ENCODE results near the gene KRTAP5-11. TPM values are rescaled to one million over a fixed set of nuclear protein-coding genes. Genes with fewer than 3 reads are reported as not detected.

Gene KRTAP5-11, protein sequence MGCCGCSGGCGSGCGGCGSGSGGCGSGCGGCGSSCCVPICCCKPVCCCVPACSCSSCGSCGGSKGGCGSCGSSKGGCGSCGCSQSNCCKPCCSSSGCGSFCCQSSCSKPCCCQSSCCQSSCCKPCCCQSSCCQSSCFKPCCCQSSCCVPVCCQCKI
- not detected for total RNA-seq

DNA sequence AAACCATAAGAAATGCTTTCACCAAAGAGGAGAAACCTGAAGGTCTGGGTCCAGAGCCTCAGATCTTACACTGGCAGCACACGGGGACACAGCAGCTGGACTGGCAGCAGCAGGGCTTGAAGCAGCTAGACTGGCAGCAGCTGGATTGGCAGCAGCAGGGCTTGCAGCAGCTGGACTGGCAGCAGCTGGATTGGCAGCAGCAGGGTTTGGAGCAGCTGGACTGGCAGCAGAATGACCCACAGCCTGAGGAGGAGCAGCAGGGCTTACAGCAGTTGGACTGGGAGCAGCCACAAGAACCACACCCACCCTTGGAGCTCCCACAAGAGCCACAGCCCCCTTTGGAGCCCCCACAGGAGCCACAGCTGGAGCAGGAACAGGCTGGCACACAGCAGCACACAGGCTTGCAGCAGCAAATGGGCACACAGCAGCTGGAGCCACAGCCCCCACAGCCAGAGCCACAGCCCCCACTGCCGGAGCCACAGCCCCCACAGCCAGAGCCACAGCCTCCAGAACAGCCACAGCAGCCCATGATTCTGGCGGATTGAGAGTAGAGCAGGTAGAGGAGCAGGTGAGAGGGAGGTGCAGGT is at the start of gene KRTAP5-11:
KRTAP5-11 (minus strand) TSS at position 567 of the 587 bp plus-strand sequence; CDS start at position 529, 38 bp downstream.

DNA sequence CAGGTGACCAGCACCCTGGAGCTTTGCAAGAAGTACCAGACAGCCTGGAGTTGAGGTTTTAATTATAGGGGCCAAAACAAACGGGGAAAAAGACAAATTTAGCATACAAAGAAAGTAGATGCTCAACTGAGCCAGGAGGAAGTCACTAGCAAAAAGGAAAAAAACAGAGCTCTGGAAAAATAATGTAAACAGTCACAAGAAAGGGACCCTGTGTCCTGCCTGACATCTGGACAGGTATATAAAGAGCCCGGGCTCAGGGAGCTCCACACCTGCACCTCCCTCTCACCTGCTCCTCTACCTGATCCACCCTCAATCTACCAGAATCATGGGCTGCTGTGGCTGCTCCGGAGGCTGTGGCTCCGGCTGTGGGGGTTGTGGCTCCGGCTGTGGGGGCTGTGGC is 17.4 kb downstream of the KRTAP5-11 start, which contains the start of gene KRTAP5-10:
KRTAP5-10 (plus strand) TSS at position 301 of the 400 bp plus-strand sequence; CDS start at position 326, 25 bp downstream.

DNA sequence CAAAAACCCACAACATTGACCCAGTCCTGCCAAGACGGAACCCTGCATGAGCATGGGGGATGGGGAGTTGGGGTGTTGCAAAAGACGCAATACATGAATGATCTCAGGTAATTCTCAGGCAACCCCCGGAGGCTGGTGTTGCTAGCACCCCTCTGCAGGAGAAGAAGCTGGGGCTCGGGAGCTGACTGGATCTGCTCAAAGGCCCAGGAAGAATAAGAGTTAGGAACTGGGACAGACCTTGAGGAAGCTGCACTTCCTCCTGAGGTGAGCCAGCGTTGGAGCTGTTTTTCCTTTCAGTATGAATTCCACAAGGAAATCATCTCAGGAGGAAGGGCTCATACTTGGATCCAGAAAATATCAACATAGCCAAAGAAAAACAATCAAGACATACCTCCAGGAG is 34.6 kb downstream of the KRTAP5-11 start, which contains the start of gene KRTAP5-9:
KRTAP5-9 (plus strand) TSS at position 301 of the 400 bp plus-strand sequence. CDS start 238 bp downstream, outside the sequence.

DNA sequence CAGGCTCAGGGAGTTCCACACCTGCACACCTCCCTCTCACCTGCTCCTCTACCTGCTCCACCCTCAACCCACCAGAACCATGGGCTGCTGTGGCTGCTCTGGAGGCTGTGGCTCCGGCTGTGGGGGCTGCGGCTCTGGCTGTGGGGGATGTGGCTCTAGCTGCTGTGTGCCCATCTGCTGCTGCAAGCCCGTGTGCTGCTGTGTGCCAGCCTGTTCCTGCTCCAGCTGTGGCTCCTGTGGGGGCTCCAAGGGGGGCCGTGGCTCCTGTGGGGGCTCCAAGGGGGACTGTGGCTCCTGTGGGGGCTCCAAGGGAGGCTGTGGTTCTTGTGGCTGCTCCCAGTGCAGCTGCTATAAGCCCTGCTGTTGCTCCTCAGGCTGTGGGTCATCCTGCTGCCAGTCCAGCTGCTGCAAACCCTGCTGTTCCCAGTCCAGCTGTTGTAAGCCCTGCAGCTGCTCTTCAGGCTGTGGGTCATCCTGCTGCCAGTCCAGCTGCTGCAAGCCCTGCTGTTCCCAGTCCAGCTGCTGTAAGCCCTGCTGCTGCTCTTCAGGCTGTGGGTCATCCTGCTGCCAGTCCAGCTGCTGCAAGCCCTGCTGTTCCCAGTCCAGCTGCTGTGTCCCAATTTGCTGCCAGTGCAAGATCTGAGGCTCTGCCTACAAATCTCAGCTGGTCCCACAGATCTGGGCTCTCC is 44.6 kb downstream of the KRTAP5-11 start, which contains the start of gene KRTAP5-8:
KRTAP5-8 (plus strand) TSS at position 49 of the 689 bp plus-strand sequence; CDS start at position 80, 31 bp downstream.

Small RNA genes within 50 kb of the gene (small RNA-seq; reads per million reads assigned to genes)
- gene AP000867.1 (ENCODE audit: low replicate concordance) (not detected), gene KRTAP5-14P (ENCODE audit: low replicate concordance) (not detected)

Other genes with a start within 250 kb of the KRTAP5-11 start
- gene DHCR7, start 134.5 kb downstream of the KRTAP5-11 start, total RNA-seq: 34.1 TPM
- gene NADSYN1, start 129.7 kb downstream of the KRTAP5-11 start, total RNA-seq: 47.6 TPM
- not detected for gene KRTAP5-7, start 55.6 kb downstream of the KRTAP5-11 start, total RNA-seq
- gene KRTAP5-8, start 44.9 kb downstream of the KRTAP5-11 start, total RNA-seq: not detected
- gene KRTAP5-9, start 34.5 kb downstream of the KRTAP5-11 start, total RNA-seq: not detected
- not detected for gene KRTAP5-10, start 17.3 kb downstream of the KRTAP5-11 start, total RNA-seq